GM11168 (cell line): ENCODE measurements around the gene MARK2.
"Not testable (repeated sequence)": the region's sequence is repeated elsewhere in the genome, so short reads cannot be mapped to it uniquely, and the experiment has no call there.

Source experiments
- in situ Hi-C: fragments of 300-500 bp; cut with MboI; formaldehyde crosslinking; loops from one replicate; pipeline ENCODE4 v1.12.0; 2022; ENCODE audit warnings: low sequenced_read_pairs; ENCODE audit not compliant: unreplicated experiment

The MARK2 gene

GRCh38 chr11:63849691-63850090, 10.8 kb downstream of the MARK2 start:
- in situ Hi-C loops: no loop called here

- in situ Hi-C loops: no loop called here
Measured at GRCh38 chr11:63850920-63851319, 12.0 kb downstream of the MARK2 start.

GRCh38 chr11:63851364-63851763, 12.5 kb downstream of the MARK2 start:
- in situ Hi-C loops: no loop called here

GRCh38 chr11:63853476-63853875, 14.6 kb downstream of the MARK2 start:
- in situ Hi-C loops: no loop called here

- in situ Hi-C loops: no loop called here
Measured at GRCh38 chr11:63854696-63855095, 15.8 kb downstream of the MARK2 start.

- in situ Hi-C loops: no loop called here
Measured at GRCh38 chr11:63855975-63856374, 17.1 kb downstream of the MARK2 start.

- in situ Hi-C loops: no loop called here
Measured at GRCh38 chr11:63858628-63859550, 20.0 kb downstream of the MARK2 start.

- in situ Hi-C loops: no loop called here
Measured at GRCh38 chr11:63862923-63863322, 24.0 kb downstream of the MARK2 start.

- in situ Hi-C loops: not testable (repeated sequence)
Measured at GRCh38 chr11:63863620-63864019, 24.7 kb downstream of the MARK2 start.

- in situ Hi-C loops: no loop called here
Measured at GRCh38 chr11:63866211-63866610, 27.3 kb downstream of the MARK2 start.

- in situ Hi-C loops: no loop called here
Measured at GRCh38 chr11:63867511-63867910, 28.6 kb downstream of the MARK2 start.

GRCh38 chr11:63868399-63869064, 29.6 kb downstream of the MARK2 start:
- in situ Hi-C loops: no loop called here

GRCh38 chr11:63869171-63869591, 30.3 kb downstream of the MARK2 start:
- in situ Hi-C loops: no loop called here

- in situ Hi-C loops: no loop called here
Measured at GRCh38 chr11:63869683-63870082, 30.8 kb downstream of the MARK2 start.

GRCh38 chr11:63870351-63871140, 31.6 kb downstream of the MARK2 start:
- in situ Hi-C loops: no loop called here

- in situ Hi-C loops: no loop called here
Measured at GRCh38 chr11:63871962-63872799, 33.3 kb downstream of the MARK2 start.

- in situ Hi-C loops: no loop called here
Measured at GRCh38 chr11:63872800-63873197, 33.9 kb downstream of the MARK2 start.

GRCh38 chr11:63873311-63873710, 34.4 kb downstream of the MARK2 start:
- in situ Hi-C loops: no loop called here

GRCh38 chr11:63874511-63874910, 35.6 kb downstream of the MARK2 start:
- in situ Hi-C loops: no loop called here
